ENCODE measurements around the gene AKT2. TPM values are rescaled to one million over a fixed set of nuclear protein-coding genes. Genes with fewer than 3 reads are reported as not detected.

Gene AKT2
- total RNA-seq, 1 experiment from 2014 or later, result 80.6 TPM

GRCh38 chr19:40252395-40252794 lies 32.8 kb downstream of the AKT2 start:
- H3K9ac ChIP-seq (ENCODE audit: low read length), result no peak overlapping the region
- no peak overlapping the region for H2AFZ ChIP-seq (ENCODE audit: low read length)
- H3K4me2 ChIP-seq (ENCODE audit: low read length), result no peak overlapping the region
- no peak overlapping the region for H3K4me3 ChIP-seq (ENCODE audit: low read length)
- ChIA-PET CTCF (no interaction called here), POLR2A (ENCODE audit: unreplicated experiment) (no interaction called here)
- DNase-seq, result no peak
- H3K9me2 ChIP-seq (replicated peaks; ENCODE audit: low read length), result no peaks in the 10 kb centered on the region
- no peaks in the 10 kb centered on the region for H3K27me3 ChIP-seq (ENCODE audit: low read length)
- TF ChIP-seq CTCF (conservative IDR thresholded peaks at IDR 0.05; ENCODE audit: low read depth, low read length), result no peak
- no peak for TF ChIP-seq EZH2 (IDR thresholded peaks at IDR 0.05; ENCODE audit: low read length, unreplicated experiment)
- no peak for TF ChIP-seq EZH2phosphoT487 (IDR thresholded peaks at IDR 0.05; ENCODE audit: borderline replicate concordance, low read length)
- no peak for ATAC-seq
- H3K79me2 ChIP-seq (ENCODE audit: low read length), result no peaks in the 10 kb centered on the region
- H3F3A ChIP-seq (ENCODE audit: low read length, unreplicated experiment), result no peaks in the 10 kb centered on the region
- H3K27ac ChIP-seq (ENCODE audit: low read length), result no peak overlapping the region
- H4K20me1 ChIP-seq (ENCODE audit: low read length), result no peaks in the 10 kb centered on the region
- TSS peak; percentile 25 for BruUV-seq (replicated peaks)
- no peaks in the 10 kb centered on the region for H3K9me3 ChIP-seq (ENCODE audit: low read length)
- no peaks in the 10 kb centered on the region; the same call in 1 of the 2 replicates for H3K36me3 ChIP-seq (ENCODE audit: low read depth, low read length)
- peaks cover 4% of the 10 kb centered on the region; the same call in 1 of the 2 replicates for H3K4me1 ChIP-seq (ENCODE audit: insufficient read depth, low read length)
- intact Hi-C loops (cut with micrococcal nuclease), result no loop called here

DNA sequence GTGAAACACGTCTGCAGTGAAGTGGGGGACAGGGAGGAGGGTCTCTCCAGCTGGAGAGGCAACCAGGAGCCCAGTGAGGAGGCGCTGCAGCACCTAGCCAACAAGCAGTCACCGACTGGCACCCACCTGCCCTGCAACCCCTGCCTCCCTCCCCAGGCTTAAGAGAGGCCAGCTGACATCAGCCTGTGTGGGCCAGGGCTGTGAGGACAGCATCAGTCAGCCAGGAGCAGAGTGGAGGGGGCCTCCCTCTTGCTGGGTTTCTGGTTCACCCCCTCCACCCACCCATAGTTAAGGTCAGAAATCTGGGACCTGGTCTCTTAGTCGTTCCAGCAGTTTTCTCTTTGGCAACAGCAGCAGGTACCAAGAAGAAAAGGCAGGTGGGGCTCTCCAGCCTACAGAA lies 33.2 kb downstream of the AKT2 start:
- no TSS peak for BruUV-seq (replicated peaks)
- Histone ChIP-seq H3K4me3 (ENCODE audit: low read length) (no peak overlapping the region), H3K79me2 (ENCODE audit: low read length) (no peaks in the 10 kb centered on the region), H3K27me3 (ENCODE audit: low read length) (no peaks in the 10 kb centered on the region), H3K36me3 (ENCODE audit: low read depth, low read length) (no peaks in the 10 kb centered on the region; the same call in 1 of the 2 replicates), H3K9me3 (ENCODE audit: low read length) (no peaks in the 10 kb centered on the region), H3K9ac (ENCODE audit: low read length) (no peak overlapping the region), H3F3A (ENCODE audit: low read length, unreplicated experiment) (no peaks in the 10 kb centered on the region), H3K4me1 (ENCODE audit: insufficient read depth, low read length) (peaks cover under 1% of the 10 kb centered on the region; the same call in 1 of the 2 replicates), H4K20me1 (ENCODE audit: low read length) (no peaks in the 10 kb centered on the region), H3K27ac (ENCODE audit: low read length) (no peak overlapping the region), H3K9me2 (replicated peaks; ENCODE audit: low read length) (no peaks in the 10 kb centered on the region), H2AFZ (ENCODE audit: low read length) (no peak overlapping the region), H3K4me2 (ENCODE audit: low read length) (no peak overlapping the region)
- ChIA-PET POLR2A (ENCODE audit: unreplicated experiment) (no interaction called here), CTCF (no interaction called here)
- TF ChIP-seq CTCF (conservative IDR thresholded peaks at IDR 0.05; ENCODE audit: low read depth, low read length), result no peak
- no peak for TF ChIP-seq EZH2phosphoT487 (IDR thresholded peaks at IDR 0.05; ENCODE audit: borderline replicate concordance, low read length)
- TF ChIP-seq EZH2 (IDR thresholded peaks at IDR 0.05; ENCODE audit: low read length, unreplicated experiment), result no peak
- ATAC-seq (no peak), DNase-seq (no peak)
- intact Hi-C loops (cut with micrococcal nuclease), result no loop called here

DNA sequence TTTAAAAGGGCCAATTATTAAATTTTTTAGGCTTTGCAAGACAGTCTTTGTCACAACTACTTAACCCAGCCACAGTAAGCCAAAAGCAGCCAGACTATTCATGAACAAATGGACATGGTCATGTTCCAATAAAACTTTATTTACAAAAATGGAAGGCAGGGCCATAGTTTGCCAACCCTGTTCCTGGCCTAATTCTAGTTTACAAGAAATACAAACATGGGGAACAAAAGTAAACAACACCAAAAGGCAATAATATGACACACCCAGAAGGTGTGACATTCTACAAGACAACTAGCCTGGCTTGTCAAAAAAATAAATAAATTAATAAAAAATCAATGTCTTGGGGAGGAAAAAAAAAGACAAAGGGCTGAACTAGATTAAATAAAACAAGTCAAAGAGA lies 33.9 kb downstream of the AKT2 start:
- no peak for ATAC-seq
- CTCF ChIA-PET, result no interaction called here

More for the DNA sequence above, 33.9 kb downstream of the AKT2 start:
- Histone ChIP-seq H3K4me2 (ENCODE audit: low read length) (no peak overlapping the region), H3K4me3 (ENCODE audit: low read length) (no peak overlapping the region), H3K9me2 (replicated peaks; ENCODE audit: low read length) (no peaks in the 10 kb centered on the region), H3K27me3 (ENCODE audit: low read length) (no peaks in the 10 kb centered on the region), H3K27ac (ENCODE audit: low read length) (no peak overlapping the region), H3K4me1 (ENCODE audit: insufficient read depth, low read length) (no peaks in the 10 kb centered on the region), H3K9ac (ENCODE audit: low read length) (no peak overlapping the region), H4K20me1 (ENCODE audit: low read length) (no peaks in the 10 kb centered on the region), H3K79me2 (ENCODE audit: low read length) (no peaks in the 10 kb centered on the region), H3K9me3 (ENCODE audit: low read length) (no peaks in the 10 kb centered on the region), H3K36me3 (ENCODE audit: low read depth, low read length) (no peaks in the 10 kb centered on the region; the same call in 1 of the 2 replicates), H2AFZ (ENCODE audit: low read length) (no peak overlapping the region), H3F3A (ENCODE audit: low read length, unreplicated experiment) (no peaks in the 10 kb centered on the region)
- POLR2A ChIA-PET (ENCODE audit: unreplicated experiment), result no interaction called here
- no TSS peak for BruUV-seq (replicated peaks)
- TF ChIP-seq EZH2 (IDR thresholded peaks at IDR 0.05; ENCODE audit: low read length, unreplicated experiment) (no peak), CTCF (conservative IDR thresholded peaks at IDR 0.05; ENCODE audit: low read depth, low read length) (no peak), EZH2phosphoT487 (IDR thresholded peaks at IDR 0.05; ENCODE audit: borderline replicate concordance, low read length) (no peak)
- no peak for DNase-seq
- intact Hi-C loops (cut with micrococcal nuclease), result no loop called here
